SW480 (cell line): ENCODE results near the gene MOB1A.
A peak's percentile ranks its signal among the peaks of the same experiment; 100 is the strongest.
"Not testable (repeated sequence)": the region's sequence is repeated elsewhere in the genome, so short reads cannot be mapped to it uniquely, and the experiment has no call there.

ENCODE experiments used
- DNase-seq: peaks from one replicate; pipeline ENCODE4 v3.0.0-alpha.2; 2016; ENCODE audit warnings: low spot score

MOB1A gene

GRCh38 chr2:74198461-74199274 lies 20.0 kb upstream of the MOB1A start, which contains the start of gene MTHFD2:
MTHFD2 (plus strand) TSS chr2:74198615; CDS start chr2:74198642, 27 bp downstream.
- peak; percentile 99 for DNase-seq

- DNase-seq = no peak
Observed at GRCh38 chr2:74198023-74198460, 19.4 kb upstream of the MOB1A start.

- no peak for DNase-seq
Observed at GRCh38 chr2:74197049-74197448, 18.4 kb upstream of the MOB1A start.

- DNase-seq = no peak
Observed at GRCh38 chr2:74194799-74195198, 16.1 kb upstream of the MOB1A start.

GRCh38 chr2:74191596-74192380 lies 13.1 kb upstream of the MOB1A start:
- DNase-seq = no peak

- no peak for DNase-seq
Observed at GRCh38 chr2:74188696-74189095, 10.0 kb upstream of the MOB1A start.

GRCh38 chr2:74188018-74188601 lies 9.4 kb upstream of the MOB1A start:
- peak; percentile 64 for DNase-seq

- not testable (repeated sequence) for DNase-seq
Observed at GRCh38 chr2:74186706-74187105, 8.0 kb upstream of the MOB1A start.

GRCh38 chr2:74186038-74186437 lies 7.4 kb upstream of the MOB1A start:
- no peak for DNase-seq

GRCh38 chr2:74183878-74184277 lies 5.2 kb upstream of the MOB1A start:
- no peak for DNase-seq

GRCh38 chr2:74181739-74182138 lies 3.1 kb upstream of the MOB1A start:
- no peak for DNase-seq

- no peak for DNase-seq
Observed at GRCh38 chr2:74179063-74179865, 585 bp upstream of the MOB1A start.

- DNase-seq = no peak
Observed at GRCh38 chr2:74177696-74178095, 983 bp downstream of the MOB1A start.

GRCh38 chr2:74174909-74175308 lies 3.8 kb downstream of the MOB1A start:
- DNase-seq = no peak

GRCh38 chr2:74168739-74169138 lies 9.9 kb downstream of the MOB1A start:
- no peak for DNase-seq

- no peak for DNase-seq
Observed at GRCh38 chr2:74164761-74165160, 13.9 kb downstream of the MOB1A start.

GRCh38 chr2:74162951-74163350 lies 15.7 kb downstream of the MOB1A start:
- DNase-seq = no peak

GRCh38 chr2:74155830-74156229 lies 22.8 kb downstream of the MOB1A start:
- DNase-seq = no peak

GRCh38 chr2:74152954-74153353 lies 25.7 kb downstream of the MOB1A start:
- no peak for DNase-seq

- DNase-seq = no peak
Observed at GRCh38 chr2:74149570-74150319, 28.9 kb downstream of the MOB1A start.

- no peak for DNase-seq
Observed at GRCh38 chr2:74149247-74149525, 29.5 kb downstream of the MOB1A start.
